ENCODE results near the gene ZDHHC5. TPM values are rescaled to one million over a fixed set of nuclear protein-coding genes. Genes with fewer than 3 reads are reported as not detected.

Gene ZDHHC5
- total RNA-seq, 1 donor from 2014 or later: 42.3 TPM

DNA sequence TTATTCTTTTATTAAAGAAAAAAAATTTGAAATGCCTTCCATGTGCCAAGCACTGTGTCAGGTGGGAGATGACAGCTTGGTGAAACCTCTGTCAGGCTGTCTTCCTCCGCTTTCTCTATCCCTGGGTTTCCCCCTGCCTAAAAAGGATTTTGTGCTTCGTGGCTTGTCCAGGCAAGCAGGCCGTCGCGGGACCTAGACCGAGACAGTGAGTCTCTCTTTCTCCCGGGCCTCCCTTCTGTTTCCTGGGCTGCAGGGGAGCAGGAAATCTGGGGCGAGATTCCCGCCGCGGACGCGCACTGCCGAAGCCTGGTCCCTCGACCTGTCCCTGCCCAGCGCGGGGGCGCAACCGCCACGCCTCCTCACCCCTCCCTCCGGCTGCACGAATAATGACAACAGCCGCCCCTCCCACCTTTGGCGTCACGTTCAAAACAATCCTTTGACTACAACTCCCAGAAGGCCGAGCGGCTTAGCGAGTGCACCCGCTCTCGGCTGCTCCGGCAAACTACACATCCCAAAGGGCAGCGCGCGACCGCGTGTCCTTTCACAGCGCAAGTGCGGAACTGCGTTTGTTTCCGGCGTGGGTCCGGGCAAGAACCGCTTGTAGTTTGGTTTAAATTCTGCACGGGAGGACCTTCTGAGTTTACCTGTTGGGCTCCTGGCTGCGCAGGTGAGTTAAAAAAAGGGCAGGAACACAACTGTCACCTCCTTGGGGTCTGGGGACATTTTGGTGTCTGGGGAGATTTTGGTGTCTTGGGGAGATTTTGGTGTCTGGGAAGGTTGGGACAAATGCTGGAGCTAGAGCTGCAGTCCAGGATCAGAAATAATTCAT is 10.5 kb upstream of the ZDHHC5 start, which contains the start of gene CLP1:
TSS of gene CLP1 (plus strand) at position 569 of the 829 bp plus-strand sequence. CDS start 1,715 bp downstream, outside the sequence.
- no peaks in the 10 kb centered on the region for H3K36me3 Mint-ChIP-seq (ENCODE audit: unreplicated experiment)
- peak; percentile 99 for DNase-seq
- peak within 1 kb of the TSS; percentile 89 for H3K27ac Mint-ChIP-seq (ENCODE audit: unreplicated experiment)
- H3K9me3 Mint-ChIP-seq (ENCODE audit: unreplicated experiment): peaks cover 5% of the 10 kb centered on the region
- H3K4me1 Mint-ChIP-seq (ENCODE audit: low read depth, unreplicated experiment): peaks cover 17% of the 10 kb centered on the region
- peak within 1 kb of the TSS; percentile 100 for H3K4me3 Mint-ChIP-seq (ENCODE audit: unreplicated experiment)
- TF ChIP-seq, protein P1, sequence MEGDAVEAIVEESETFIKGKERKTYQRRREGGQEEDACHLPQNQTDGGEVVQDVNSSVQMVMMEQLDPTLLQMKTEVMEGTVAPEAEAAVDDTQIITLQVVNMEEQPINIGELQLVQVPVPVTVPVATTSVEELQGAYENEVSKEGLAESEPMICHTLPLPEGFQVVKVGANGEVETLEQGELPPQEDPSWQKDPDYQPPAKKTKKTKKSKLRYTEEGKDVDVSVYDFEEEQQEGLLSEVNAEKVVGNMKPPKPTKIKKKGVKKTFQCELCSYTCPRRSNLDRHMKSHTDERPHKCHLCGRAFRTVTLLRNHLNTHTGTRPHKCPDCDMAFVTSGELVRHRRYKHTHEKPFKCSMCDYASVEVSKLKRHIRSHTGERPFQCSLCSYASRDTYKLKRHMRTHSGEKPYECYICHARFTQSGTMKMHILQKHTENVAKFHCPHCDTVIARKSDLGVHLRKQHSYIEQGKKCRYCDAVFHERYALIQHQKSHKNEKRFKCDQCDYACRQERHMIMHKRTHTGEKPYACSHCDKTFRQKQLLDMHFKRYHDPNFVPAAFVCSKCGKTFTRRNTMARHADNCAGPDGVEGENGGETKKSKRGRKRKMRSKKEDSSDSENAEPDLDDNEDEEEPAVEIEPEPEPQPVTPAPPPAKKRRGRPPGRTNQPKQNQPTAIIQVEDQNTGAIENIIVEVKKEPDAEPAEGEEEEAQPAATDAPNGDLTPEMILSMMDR (IDR thresholded peaks at IDR 0.05; ENCODE audit: partially characterized antibody, unreplicated experiment): no peak
- peaks cover 3% of the 10 kb centered on the region for H3K27me3 Mint-ChIP-seq (ENCODE audit: unreplicated experiment)

DNA sequence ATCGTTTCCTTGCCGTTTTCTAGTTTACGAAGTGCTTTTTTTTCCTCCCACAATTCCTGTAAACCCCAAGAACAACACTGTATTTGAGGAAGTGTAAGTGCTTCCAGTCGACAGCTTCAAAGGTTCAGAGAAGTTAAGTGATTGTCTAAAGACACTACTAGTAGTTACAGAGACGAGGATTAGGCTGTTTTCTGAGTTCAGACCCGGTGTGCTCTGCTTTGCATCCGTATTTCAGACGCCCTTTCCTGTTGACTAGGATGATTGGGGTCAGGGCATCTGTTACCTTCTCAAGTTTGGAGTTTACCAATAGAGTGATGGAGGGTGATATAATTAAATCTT is 9.9 kb upstream of the ZDHHC5 start:
- TF ChIP-seq, protein P1 (IDR thresholded peaks at IDR 0.05; ENCODE audit: partially characterized antibody, unreplicated experiment): no peak
- peaks cover 5% of the 10 kb centered on the region for H3K9me3 Mint-ChIP-seq (ENCODE audit: unreplicated experiment)

DNA sequence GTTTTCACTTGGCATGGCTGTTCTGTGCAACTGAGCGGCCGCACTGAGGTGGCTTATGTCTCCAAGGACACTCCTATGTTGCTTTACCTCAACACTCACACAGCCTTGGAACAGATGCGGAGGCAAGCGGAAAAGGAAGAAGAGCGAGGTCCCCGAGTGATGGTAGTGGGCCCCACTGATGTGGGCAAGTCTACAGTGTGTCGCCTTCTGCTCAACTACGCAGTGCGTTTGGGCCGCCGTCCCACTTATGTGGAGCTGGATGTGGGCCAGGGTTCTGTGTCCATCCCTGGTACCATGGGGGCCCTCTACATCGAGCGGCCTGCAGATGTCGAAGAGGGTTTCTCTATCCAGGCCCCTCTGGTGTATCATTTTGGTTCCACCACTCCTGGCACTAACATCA is 8.2 kb upstream of the ZDHHC5 start:
- H3K27me3 Mint-ChIP-seq (ENCODE audit: unreplicated experiment): no peaks in the 10 kb centered on the region
- no peaks in the 10 kb centered on the region for H3K36me3 Mint-ChIP-seq (ENCODE audit: unreplicated experiment)
- no peak overlapping the region for H3K27ac Mint-ChIP-seq (ENCODE audit: unreplicated experiment)
- no peak overlapping the region for H3K4me3 Mint-ChIP-seq (ENCODE audit: unreplicated experiment)
- DNase-seq: no peak
- TF ChIP-seq, protein P1 (IDR thresholded peaks at IDR 0.05; ENCODE audit: partially characterized antibody, unreplicated experiment): no peak
- H3K9me3 Mint-ChIP-seq (ENCODE audit: unreplicated experiment): no peaks in the 10 kb centered on the region
- peaks cover 9% of the 10 kb centered on the region for H3K4me1 Mint-ChIP-seq (ENCODE audit: low read depth, unreplicated experiment)

More for the DNA sequence above, 9.9 kb upstream of the ZDHHC5 start:
- Mint-ChIP-seq H3K27me3 (ENCODE audit: unreplicated experiment) (peaks cover 2% of the 10 kb centered on the region), H3K27ac (ENCODE audit: unreplicated experiment) (peak overlapping the region; percentile 89), H3K4me3 (ENCODE audit: unreplicated experiment) (peak overlapping the region; percentile 100), H3K4me1 (ENCODE audit: low read depth, unreplicated experiment) (peaks cover 13% of the 10 kb centered on the region), H3K36me3 (ENCODE audit: unreplicated experiment) (no peaks in the 10 kb centered on the region)
- no peak for DNase-seq

DNA sequence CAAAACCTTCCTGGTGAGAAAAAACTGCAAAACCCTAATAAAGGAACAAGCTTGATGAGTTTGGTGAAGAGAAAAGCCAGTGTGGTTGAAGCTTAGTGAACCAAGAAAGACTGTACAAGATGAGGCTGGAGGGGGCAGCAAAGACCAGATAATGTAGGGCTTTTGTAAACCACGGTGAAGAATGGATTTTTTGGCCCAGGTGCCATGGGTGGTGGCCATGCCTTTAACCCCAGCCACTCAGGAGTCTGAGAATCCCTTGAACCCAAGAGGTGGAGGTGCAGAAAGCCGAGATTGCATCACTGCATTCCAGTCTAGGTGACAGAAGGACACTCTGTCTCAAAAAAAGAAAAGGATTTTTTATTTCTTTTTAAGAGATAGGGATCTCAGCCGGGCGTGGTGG is 5.0 kb upstream of the ZDHHC5 start:
- H3K4me1 Mint-ChIP-seq (ENCODE audit: low read depth, unreplicated experiment): peaks cover 5% of the 10 kb centered on the region
- no peak for DNase-seq
- H3K4me3 Mint-ChIP-seq (ENCODE audit: unreplicated experiment): no peak overlapping the region
- H3K9me3 Mint-ChIP-seq (ENCODE audit: unreplicated experiment): peaks cover 16% of the 10 kb centered on the region
- H3K36me3 Mint-ChIP-seq (ENCODE audit: unreplicated experiment): no peaks in the 10 kb centered on the region
- TF ChIP-seq, protein P1 (IDR thresholded peaks at IDR 0.05; ENCODE audit: partially characterized antibody, unreplicated experiment): no peak
- peaks cover 13% of the 10 kb centered on the region for H3K27me3 Mint-ChIP-seq (ENCODE audit: unreplicated experiment)
- peak overlapping the region; percentile 38 for H3K27ac Mint-ChIP-seq (ENCODE audit: unreplicated experiment)

DNA sequence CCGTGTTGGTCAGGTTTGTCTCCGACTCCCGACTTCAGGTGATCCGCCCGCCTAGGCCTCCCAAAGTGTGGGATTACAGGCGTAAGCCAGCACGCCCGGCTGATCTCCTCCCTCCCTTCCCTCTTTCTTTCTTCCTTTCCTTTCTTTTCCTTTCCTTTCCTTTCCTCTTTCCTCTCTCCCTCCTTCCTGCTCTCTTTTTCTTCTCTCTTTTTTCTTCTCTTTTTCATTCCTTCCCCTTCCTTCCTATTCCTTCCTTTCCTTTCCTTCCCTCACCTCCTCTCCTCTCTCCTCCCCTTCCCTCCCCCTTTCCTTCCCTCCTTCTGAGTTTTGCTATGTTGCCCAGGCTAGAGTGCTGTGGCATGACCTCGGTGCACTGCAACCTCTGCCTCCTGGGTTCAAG is 3.9 kb upstream of the ZDHHC5 start:
- H3K9me3 Mint-ChIP-seq (ENCODE audit: unreplicated experiment): peaks cover 23% of the 10 kb centered on the region
- no peak overlapping the region for H3K4me3 Mint-ChIP-seq (ENCODE audit: unreplicated experiment)
- H3K27ac Mint-ChIP-seq (ENCODE audit: unreplicated experiment): no peak overlapping the region
- H3K36me3 Mint-ChIP-seq (ENCODE audit: unreplicated experiment): no peaks in the 10 kb centered on the region
- H3K27me3 Mint-ChIP-seq (ENCODE audit: unreplicated experiment): peaks cover 18% of the 10 kb centered on the region
- no peaks in the 10 kb centered on the region for H3K4me1 Mint-ChIP-seq (ENCODE audit: low read depth, unreplicated experiment)
- TF ChIP-seq, protein P1 (IDR thresholded peaks at IDR 0.05; ENCODE audit: partially characterized antibody, unreplicated experiment): no peak
- DNase-seq: no peak
